GM03348 (cell line): Measurements from ENCODE around the gene ALDH4A1.

ENCODE experiments used
- DNase-seq: peaks from one replicate; pipeline ENCODE4 v3.0.0; 2012; ENCODE audit warnings: low spot score

Gene ALDH4A1

DNA sequence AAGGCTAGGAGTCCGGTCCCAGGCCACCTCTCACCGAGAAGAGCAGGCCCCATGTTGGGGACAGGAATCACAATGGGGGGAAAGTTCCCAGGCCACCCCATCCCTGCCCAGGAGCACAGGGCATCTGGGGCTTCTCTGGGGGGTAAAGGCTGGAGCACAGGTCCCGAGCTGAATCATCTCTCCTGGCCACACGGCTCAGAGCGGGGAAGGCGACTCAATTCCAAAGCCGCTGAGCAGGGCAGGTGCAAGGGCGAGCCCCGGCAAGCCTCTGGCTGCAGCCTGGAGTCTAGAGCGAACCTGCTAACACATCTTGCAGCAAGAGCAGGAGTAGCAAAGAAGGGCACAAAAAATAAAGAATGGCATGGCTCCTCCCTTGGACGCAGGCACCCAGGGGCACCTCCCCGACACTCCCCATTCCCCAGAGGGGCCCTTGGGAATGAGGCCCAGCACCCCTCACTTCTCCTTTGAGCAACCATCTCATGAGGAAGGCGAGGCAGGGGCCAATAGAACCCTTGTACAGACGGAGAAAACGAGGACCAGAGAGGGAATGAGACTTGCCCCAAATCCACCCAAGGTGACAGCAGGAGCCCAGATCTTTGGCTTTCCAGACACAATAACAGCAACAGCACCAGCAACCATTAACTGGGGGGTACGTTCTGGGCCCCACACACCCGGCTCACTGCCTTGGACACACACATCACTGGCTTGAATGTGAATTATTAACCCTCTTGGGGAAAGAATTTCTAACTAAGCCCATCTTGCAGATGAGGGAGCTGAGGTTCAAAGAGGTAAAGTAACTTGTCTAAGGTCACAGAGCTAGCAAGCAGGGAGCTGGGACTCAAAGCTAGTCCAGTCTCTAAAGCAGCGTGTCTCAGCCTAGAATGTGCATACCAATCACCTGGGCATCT is 20.7 kb upstream of the ALDH4A1 start:
- no peak for DNase-seq

DNA sequence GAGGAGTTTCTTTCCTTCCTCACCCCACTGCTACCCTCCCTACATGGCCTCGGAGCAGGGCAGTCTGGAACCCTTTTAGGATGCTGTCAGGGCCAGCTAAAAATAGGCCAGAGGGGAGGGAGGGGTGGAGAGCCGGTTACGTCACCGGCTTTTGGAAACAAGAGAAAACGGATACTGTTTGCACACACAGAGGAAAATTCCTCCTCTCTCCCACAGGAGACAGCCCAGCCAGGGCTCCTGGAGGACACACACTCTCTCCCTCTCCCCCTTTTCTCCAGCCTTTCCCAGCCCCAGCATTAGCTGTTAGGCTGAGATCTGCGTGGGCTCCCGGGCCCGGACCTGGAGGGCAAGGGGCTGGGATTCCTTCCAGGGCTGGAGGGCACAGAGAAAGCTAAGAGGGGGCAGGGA is 20.0 kb upstream of the ALDH4A1 start:
- DNase-seq = peak; percentile 94

DNA sequence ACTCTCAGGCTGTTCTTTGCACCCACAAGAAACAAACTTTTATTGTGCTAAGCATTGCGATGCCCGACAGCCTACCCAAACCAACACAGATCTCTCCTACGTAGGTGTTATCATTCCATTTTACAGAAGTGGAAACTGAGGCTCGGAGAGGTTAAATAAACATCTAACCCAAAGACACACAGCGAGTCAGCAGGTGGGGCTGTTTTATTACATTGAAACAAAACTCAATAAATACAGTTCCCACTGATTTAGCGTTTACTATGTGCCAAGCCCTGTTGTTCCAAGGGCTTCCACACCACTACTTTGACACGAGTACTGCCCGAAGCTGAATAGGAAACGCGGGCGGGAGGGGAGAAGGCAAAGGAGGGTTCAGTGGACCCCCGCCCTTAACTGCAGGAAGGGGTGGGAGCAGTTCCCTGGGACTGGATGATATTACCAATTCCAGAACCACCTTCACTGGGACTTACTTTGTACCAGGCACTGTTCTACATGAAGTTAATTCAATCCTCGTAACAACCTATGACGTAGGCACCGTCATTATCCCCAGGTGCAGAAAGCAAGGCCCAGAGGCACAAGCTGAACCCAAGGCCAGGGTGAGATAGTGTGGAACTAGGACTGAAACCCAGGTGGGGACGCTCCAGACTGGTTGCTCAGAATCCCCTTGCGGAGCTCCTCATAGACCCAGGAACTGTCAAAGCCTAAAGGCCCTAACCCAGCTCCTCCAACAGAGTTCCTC is 19.3 kb upstream of the ALDH4A1 start:
- no peak for DNase-seq

DNA sequence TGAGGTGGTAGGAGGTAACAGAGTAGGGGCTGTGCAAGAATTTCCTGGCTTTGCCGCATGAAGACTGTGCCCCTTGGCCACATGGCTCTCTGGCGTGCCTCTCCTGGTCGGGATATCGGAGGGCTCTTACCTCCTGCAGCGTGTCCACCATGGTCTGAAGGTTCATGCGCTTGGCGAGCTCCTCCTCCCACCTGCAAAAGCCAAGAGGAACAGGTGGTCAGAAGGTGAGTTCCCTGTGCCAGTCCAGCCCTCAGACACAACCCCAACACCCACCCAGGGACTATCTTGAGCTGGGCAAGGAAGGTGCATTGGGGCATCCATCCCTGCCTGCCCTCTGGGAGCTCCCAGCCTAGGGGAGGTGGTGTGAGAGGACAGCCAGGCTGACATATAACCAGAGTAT is 18.6 kb upstream of the ALDH4A1 start:
- no peak for DNase-seq

DNA sequence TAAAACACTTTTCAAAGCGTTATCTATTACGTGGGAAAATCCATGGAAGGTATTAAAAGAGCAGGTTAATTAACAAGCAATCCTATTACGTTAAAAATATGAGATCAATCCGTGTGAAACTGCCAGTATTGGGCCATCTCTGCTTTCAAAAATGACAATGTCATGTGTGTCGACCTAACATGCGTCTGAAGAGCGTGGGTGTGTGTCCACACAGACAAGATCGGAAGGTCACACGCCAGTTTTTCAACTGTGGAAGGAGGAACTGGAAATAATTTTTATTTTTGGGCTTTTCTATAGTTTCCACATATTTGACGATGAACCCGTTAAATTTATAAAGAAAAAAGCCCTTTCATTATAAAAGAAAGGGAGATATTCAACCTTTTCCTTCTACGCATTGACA is 17.6 kb upstream of the ALDH4A1 start:
- DNase-seq = no peak

DNA sequence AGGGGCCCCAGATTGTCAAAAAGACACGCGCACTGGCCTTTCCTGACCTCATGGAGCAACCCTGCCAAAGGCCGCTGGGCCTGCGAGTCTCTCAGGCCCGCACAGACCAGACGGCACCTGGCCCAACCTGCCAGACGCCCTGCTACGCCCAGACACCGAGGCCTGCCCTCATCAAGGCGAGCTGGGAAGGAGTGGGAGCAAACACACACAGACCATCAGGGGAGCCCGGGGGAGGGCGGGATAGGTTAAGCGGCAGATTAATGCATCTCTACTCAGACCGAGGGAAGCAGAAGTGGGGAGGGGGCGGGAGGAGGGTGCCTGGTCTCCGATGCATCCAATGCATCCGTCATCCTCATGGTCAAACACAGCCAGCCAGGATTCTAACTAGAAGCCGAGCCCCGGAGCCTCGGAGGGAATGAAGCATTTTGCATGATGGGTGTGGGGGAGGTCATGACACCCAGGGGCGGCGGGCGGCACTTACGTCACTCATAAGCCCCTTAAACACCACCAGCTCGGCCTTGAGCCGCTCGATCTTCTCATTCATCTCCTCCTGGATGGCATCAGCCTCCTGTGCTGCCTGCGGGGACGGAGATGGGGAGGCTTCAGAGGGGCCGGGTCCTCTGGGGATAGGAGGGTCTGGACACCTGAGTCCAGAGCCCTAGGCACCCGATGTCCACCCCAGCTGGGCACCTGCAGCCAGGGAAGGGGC is 17.0 kb upstream of the ALDH4A1 start:
- no peak for DNase-seq

DNA sequence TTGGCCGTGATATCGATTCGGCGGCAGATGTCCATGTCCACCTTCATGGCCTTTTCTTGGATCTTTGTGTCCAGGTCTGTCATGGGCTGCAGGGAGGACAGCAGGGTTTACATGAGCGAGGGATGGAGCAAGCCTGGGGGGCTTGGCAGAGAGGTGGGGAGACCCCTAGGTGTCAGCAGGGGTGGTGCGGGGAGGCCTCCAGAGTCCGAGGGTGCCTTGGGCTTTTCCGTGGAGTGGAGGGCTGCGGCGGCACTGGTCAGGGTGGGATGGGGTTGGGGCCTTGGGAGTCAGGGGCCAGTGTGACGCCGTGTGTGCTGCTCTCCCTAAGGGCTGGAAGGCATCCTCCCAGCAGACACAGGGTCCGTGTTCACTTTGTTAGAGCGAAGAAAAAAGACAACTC is 16.1 kb upstream of the ALDH4A1 start:
- DNase-seq = no peak

DNA sequence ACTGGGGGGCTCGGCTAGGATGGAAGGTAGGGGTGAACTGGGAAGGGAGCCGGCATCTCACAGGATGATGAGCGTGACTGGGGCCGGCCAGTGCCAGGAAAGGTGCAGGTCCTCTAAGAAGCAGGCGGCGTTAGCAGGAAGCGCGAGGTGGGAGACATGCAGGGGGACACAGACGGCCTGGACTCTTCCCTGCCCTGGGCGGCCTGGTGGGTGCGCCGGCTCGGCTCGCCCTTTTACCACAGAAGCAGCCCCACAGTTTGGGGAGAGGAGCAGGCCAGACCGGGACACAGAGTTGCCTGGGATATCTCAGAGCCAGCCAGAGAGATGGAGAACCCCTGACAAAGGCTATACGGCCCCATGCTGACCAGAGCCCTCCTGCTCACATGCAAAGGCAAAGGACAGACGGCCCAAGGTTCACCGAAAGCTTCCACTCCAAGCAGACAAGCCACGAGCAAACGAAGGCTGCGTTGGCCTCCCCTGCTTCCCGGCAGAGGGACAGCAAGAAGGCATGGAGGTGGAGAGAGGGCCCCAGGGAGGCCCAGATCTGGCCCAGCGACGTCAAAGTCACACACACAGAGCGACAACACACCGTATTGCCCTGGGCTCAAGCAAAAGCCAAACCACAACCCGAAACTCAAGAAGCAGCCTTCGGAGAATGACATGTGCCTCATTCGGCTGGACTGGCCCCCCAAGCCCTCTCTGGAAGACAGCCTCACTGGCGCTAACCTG is 14.9 kb upstream of the ALDH4A1 start:
- no peak for DNase-seq

DNA sequence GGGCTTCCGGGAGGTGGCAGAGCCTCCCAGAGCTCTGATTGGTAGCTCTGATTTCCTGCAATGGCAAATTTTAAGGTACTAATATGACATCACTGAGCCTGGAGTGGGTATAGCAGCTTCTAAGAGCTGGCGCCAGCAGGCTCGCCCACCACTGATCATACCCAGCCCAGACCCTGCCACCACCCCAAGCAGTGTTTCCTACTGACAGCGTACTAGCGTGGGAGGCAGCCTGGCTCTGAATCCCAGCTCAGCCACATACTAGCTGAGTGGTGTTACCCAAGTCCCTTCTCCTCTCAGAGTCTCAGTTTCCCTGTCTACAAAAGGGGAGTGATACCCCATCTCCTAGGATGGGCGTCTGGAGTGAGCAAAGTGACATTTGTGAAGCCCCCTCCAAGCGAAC is 13.0 kb upstream of the ALDH4A1 start:
- DNase-seq = no peak

DNA sequence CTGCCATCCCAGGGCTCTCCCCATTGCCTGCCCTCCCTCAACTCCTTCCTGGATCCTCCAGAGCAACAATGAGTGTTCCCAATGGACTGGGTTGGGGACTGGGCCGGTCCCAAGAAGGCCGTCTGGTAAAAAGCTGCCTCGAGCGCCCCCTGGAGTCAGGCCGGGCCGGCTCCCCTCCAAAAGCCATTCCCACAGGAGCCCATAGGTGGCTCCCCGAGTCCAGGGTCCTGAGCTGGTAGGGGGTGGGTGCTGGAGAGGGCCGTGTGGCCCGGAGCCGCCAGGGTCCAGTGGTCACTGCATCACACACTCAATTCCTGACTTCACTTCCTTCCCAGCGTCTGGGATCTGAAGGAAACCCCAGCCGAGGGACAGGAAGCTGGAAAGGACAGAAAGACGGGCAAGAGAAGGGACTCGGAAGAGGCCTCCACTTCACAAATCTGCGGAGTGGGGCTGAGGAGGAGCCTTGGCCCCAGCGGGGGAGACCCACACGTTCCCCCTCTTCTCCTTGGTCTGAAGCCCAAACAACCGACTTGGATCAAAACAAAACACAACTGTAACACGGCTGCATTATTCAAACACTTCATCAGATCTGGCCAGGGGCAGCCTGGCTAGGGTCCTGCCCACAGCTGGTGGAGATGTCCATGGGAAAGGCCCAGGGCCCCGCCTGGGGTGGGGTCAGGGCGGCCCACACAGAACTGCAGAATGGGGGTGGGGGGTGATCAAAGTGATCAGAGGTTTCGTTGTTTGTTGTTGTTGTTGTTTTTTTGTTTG is 10.9 kb upstream of the ALDH4A1 start:
- peak; percentile 94 for DNase-seq

DNA sequence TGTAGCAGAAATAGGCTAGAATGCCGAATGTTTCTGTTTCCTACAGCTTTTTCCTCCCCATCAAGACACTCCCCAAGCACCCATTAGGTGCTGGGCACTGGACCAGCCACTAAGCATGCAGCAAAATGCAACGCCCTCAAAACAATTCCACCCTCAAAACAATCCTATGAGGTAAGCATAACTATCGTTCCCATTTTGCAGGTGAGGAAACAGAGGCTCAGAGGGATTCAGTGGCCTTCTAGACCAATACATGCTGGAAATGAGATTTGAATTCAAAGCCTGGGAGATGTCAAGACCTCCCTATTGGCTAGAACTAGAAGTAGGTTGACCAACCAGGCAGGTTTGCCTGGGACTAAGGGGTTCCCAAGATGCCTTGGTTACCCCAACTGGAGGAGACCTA is 10.2 kb upstream of the ALDH4A1 start:
- no peak for DNase-seq

DNA sequence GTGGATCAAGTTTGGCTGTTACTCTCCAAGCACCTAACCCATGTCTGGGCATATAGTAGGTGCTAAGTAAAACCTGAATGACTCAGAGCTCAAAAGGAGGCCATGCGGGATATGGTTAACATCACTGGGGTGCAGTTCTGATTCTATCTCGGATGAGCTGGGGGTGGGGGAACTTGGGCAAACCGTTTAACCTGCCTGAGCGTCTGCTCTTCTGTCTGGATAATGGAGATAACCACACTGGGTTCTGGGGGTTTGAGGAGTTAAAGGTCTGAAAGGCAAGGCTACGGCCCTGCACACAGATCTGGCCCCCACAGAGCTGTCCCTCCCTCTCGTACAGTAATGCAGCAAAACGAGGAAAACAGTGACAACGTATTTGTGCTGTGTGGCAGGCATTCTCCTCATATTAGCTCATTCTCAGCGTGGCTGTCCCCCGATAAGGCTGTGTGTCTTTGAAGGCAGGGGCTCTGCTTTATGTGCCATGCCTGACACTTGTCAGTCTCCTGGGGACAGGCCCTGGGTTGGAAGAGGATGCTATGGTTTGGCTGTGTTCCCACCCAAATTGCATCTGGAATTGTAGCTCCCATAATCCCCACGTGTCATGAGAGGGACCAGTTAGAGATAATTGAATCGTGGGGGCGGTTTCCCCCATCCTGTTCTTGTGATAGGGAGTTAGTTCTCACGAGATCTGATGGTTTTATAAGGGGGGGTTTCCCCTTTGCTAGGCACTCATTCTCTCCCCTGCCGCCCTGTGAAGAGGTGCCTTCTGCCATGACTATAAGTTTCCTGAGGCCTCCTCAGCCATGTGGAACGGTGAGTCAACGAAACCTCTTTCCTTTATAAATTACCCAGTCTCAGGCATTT is 6.8 kb upstream of the ALDH4A1 start:
- DNase-seq = no peak

DNA sequence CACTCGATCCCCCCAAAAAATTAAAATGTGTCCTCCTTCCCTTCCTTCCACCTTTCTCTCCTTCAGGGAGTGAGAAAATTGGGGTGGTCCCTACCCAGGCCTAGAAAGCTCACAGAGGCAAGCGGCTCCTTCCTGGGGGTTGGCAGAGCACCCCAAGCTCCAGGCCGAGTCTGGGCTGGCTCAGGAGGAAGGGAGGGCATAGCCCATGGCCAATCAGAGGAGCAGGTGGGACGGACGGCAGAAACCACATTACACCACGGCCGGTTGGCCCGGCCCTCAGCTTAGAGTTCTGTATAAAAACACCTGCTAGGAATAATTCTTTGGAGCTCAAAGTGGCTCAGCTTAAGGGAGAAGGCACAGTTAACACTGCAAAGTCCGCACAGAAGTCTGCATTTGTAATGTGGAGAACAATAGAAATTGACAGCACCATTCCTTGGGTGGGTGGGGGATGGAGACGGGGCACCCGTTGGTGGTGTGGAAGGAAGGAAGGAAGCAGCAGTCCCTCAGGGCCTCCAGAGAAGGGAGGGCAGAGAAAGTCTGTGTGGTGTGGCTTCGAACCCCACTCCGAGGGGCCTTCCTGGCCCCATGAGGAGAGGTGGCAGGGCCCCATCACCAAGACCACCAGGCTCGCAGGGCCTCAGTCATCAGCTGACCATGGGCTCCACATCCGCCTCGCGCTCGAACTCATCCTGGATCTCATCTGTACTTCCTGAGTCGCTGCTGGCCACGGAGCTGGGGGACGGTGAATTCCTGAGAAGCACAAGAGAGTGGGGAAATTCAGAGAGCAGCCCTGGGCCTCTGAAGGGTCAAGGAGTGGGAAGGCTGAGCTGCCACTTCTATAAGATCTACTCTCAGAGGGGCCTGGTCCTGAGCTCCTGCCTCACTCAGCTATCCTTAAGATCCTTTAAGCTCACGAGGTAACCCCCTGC is 5.8 kb upstream of the ALDH4A1 start:
- no peak for DNase-seq

DNA sequence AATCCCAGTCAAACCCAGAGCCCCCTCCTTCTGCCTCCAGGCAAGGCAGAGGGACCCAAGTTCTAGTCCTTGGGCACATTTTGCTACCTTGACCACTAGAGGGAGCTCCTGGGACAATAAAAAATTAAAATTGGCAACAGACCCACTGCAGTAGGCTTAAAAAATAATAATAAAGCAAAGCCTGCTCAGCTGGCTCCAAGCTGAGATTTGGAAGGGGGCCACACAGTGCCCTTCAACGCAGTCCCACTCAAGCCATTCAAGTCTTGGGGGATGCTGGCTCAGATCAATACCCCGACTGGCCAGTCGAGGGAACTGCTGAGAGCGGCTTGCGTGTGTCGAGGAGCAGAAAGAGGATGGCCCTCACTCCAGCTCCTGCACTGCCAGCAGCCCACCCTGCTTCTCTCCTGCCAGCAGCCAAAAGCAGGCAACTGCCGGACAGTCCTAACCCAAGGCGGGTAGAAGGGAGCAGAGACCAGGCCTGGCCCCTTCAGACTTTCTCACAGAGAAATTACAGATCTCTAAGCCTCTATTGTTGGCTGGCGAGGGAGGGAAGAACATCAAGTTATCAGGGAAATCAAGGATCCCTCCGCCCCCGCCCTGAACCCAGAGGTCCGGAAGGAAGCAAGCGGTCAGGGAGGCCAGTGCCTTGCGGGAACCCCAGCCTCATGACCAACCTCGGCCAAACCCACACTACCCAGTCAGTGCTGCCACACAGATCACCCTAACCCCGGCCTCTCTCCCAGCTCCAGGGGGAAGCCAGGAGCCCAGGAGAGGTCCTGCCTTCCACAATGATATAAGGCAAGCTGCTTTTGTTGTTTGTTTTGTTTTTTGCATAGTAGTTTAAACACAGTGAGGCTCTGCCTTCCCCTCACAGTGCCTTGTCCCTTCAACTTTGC is 4.9 kb upstream of the ALDH4A1 start:
- DNase-seq = peak; percentile 75

DNA sequence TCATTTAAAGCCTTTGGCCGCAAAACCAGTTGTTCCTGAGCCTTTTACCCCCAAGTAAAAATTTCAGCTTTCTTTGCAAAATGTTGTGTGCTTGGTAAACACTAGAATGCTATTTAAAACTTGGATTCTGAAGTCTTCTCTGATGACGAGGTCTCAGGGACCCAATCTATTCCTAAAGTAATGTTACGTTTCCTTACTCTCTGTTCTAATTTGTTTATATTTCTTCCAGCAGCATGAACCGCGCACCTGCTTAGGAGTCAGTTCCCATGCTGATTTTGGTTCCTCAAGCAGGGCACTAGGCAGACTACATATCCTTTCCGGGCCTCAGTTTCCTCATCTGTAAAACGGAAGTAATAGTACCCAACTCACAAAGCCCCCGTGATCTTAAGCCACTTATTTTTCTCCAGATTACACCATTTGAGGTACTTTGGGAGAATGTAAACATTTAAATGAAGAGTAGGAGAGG is 969 bp upstream of the ALDH4A1 start:
- DNase-seq = no peak

DNA sequence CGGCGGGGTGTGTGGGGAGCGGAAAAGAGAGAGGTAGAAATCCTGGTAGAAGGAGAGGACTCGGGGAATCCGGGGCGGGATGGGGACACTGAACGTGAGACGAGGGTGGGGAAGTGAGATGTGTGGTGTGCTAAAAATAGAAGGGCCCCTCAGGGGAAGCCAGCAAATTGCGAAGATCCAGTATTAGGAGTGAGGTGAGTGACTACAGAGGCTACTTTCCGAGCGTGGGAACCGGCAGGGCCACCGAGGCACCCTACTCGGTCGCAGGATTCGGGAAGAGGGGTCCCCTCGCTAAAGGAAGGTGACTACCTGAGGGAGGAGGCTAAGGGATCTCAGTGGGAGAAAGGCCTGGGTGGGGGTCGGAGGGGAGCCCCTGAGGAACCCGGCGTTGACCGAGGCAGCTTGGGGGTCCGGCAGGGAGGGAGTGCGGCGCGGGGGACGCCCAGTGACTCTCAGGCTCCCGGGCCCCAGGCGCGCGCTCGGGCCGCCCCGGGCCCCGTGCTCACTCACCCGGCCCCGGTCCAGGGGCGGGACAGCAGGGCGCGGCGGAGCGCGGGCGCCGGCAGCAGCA is 318 bp downstream of the ALDH4A1 start:
- peak; percentile 50 for DNase-seq

DNA sequence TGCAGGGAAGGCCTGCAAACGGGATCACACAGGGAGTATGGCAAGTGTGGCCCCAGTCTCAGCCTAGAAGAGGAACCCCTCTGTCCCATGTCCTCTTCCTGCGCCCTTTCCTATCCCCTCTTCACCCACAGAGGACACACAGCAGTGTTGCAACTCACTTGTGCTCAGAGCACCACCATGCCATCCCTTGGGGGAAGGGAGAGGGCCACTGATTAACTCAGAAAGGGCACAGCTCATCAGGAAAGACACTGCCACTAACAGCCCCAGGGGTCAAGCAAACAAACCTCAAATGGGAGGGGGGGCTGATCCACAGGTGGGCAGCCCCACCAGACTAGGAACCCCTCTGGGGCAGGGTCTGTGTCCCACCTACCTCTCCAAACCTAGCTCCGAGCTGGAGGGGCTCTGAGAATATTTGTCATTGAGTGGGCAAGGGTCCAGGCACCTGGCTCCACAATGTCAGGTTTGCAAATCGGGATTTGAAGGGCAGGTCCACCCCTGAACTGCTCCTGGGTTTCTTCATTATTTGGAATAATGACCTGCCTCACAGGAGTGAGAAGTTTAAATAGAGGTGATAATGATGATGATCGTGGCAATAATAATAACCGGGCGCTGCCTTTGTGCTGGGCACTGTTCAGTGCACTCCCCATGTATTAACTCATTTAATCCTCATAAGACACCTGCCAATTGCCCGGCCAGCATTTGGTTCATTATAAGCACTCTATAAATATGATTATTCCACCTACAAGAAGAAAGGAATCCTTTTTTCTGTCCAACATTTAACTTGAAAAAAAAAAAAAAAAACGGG is 1.0 kb downstream of the ALDH4A1 start:
- no peak for DNase-seq
